Spinal cord (tissue), 10 donors: ENCODE measurements around the gene SYDE2. TPM values are rescaled to one million over a fixed set of nuclear protein-coding genes. Genes with fewer than 3 reads are reported as not detected.

Experiments used
- DNase-seq, 6 donors: peaks; one replicate each; pipeline versions ENCODE4 v3.0.0 to v3.0.0-alpha.2; 2013 to 2015; ENCODE audit warnings: low spot score in 6 of 6, low read depth in 4 of 6
- H3K27ac ChIP-seq: one replicate; pipeline ENCODE4 v1.5.1; 2013; ENCODE audit warnings: low read depth, low read length, control low read depth
- H3K27me3 ChIP-seq: one replicate; pipeline ENCODE4 v1.6.1; 2013; ENCODE audit warnings: low read length; ENCODE audit not compliant: control insufficient read depth, insufficient read depth
- H3K36me3 ChIP-seq: one replicate; pipeline ENCODE4 v1.6.1; 2013; ENCODE audit warnings: low read length; ENCODE audit not compliant: control insufficient read depth, insufficient read depth
- H3K4me1 ChIP-seq: one replicate; pipeline ENCODE4 v1.6.1; 2013; ENCODE audit warnings: low read length; ENCODE audit not compliant: control insufficient read depth, insufficient read depth
- H3K4me3 ChIP-seq: one replicate; pipeline ENCODE4 v1.5.1; 2013; ENCODE audit warnings: low read depth, low read length, control low read depth
- H3K9me3 ChIP-seq: one replicate; pipeline ENCODE4 v1.6.1; 2013; ENCODE audit warnings: low read length; ENCODE audit not compliant: control insufficient read depth, insufficient read depth
- WGBS: methylation state at CpG from one replicate; pipeline ENCODE4 v1.1.5; 2013; ENCODE audit warnings: missing lambda C conversion rate; ENCODE audit not compliant: insufficient coverage; 5-methylcytosine and 5-hydroxymethylcytosine counted together
- polyA plus RNA-seq, 2 donors: library from polyadenylated mRNA; unstranded; fragments of 120-200 nt; gene quantifications; one replicate each; pipeline ENCODE4 v1.2.1, GENCODE V29; 2013; ENCODE audit not compliant: insufficient read length in 2 of 2
- total RNA-seq, 2 donors: library from RNA; depleted of rRNA in 1 of 2; stranded (reverse); fragments of 120-200 nt in 1 of 2; fragments of >200 nt in 1 of 2; gene quantifications; one replicate each; pipeline versions ENCODE4 v1.2.3 to v1.2.4, GENCODE V29; 2013 to 2014
- donor health status: healthy.

Gene SYDE2
- total and polyA plus RNA-seq, 4 donors: 1.5 to 14.7 (median 6.7) TPM

- Histone ChIP-seq H3K4me1 (no peaks in the 10 kb centered on the region), H3K9me3 (no peaks in the 10 kb centered on the region), H3K27me3 (no peaks in the 10 kb centered on the region), H3K27ac (no peak overlapping the region), H3K36me3 (no peaks in the 10 kb centered on the region), H3K4me3 (no peak overlapping the region)
- no peak for DNase-seq
- WGBS: 40% methylated on average over 1 of the region's 2 CpGs
Observed at GRCh38 chr1:85219853-85220610, 19.2 kb upstream of the SYDE2 start.

DNA sequence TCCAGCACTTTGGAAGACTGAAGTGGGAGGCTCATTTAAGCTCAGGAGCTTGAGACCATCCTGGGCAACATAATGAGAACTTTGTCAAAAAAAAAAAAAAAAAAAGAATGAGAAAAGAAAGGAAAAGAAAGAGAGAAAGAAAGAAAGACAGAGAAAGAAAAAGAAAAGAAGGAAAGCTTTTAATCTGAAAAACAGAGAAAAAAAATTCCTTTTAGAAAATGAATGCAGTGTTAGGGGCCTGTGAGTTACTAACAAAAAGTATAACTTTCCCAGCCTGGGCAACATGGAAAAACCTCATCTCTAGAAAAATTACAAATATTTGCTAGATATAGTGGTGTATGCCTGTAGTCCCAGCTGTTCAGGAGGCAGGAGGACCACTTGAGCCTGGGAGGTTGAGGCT lies 15.9 kb upstream of the SYDE2 start:
- H3K27me3 ChIP-seq: no peaks in the 10 kb centered on the region
- H3K27ac ChIP-seq: no peak overlapping the region
- no peaks in the 10 kb centered on the region for H3K9me3 ChIP-seq
- DNase-seq: no peak
- H3K4me3 ChIP-seq: no peak overlapping the region
- no peaks in the 10 kb centered on the region for H3K36me3 ChIP-seq
- no peaks in the 10 kb centered on the region for H3K4me1 ChIP-seq

GRCh38 chr1:85214654-85215053 lies 13.8 kb upstream of the SYDE2 start:
- no peaks in the 10 kb centered on the region for H3K4me1 ChIP-seq
- no CpG with 5 or more reads among the region's 5 CpGs for WGBS

DNA sequence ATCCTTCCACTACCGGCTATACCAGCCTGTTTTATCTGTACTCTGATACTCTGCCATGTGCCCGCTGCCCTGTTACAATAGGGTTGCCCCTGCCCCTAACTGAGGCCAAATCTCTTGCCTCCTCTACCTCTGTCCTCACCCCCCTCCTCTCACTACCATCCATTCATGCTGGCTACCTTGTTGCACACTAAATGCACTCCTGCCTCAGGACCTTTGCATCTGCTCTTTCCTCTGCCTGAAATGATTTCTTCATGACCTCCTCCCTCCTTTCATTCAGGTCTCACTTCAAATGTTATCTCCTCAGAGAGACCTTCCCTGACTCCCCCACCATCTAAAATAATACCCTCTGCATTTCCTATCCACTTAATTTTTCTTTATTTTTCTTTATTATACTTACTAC lies 7.7 kb upstream of the SYDE2 start:
- no peak for DNase-seq
- no peak overlapping the region for H3K27ac ChIP-seq
- H3K4me1 ChIP-seq: no peaks in the 10 kb centered on the region
- H3K36me3 ChIP-seq: no peaks in the 10 kb centered on the region
- H3K27me3 ChIP-seq: peaks cover 5% of the 10 kb centered on the region
- WGBS: 97% methylated on average over 2 of the region's 2 CpGs
- H3K9me3 ChIP-seq: no peaks in the 10 kb centered on the region
- H3K4me3 ChIP-seq: no peak overlapping the region

More at GRCh38 chr1:85214654-85215053, 13.8 kb upstream of the SYDE2 start:
- Histone ChIP-seq H3K4me3 (no peak overlapping the region), H3K27me3 (no peaks in the 10 kb centered on the region), H3K36me3 (no peaks in the 10 kb centered on the region), H3K27ac (no peak overlapping the region), H3K9me3 (no peaks in the 10 kb centered on the region)
- no peak for DNase-seq

- Histone ChIP-seq H3K9me3 (no peaks in the 10 kb centered on the region), H3K36me3 (no peaks in the 10 kb centered on the region), H3K4me3 (no peak overlapping the region), H3K27ac (no peak overlapping the region), H3K4me1 (peaks cover 10% of the 10 kb centered on the region), H3K27me3 (peaks cover 23% of the 10 kb centered on the region)
- no peak for DNase-seq
- WGBS: no CpG with 5 or more reads among the region's 2 CpGs
Observed at GRCh38 chr1:85203573-85204171, 2.9 kb upstream of the SYDE2 start.

- peaks cover 10% of the 10 kb centered on the region for H3K4me1 ChIP-seq
- no peak for DNase-seq
- no peak overlapping the region for H3K27ac ChIP-seq
- no peaks in the 10 kb centered on the region for H3K9me3 ChIP-seq
- peaks cover 23% of the 10 kb centered on the region for H3K27me3 ChIP-seq
- no peak overlapping the region for H3K4me3 ChIP-seq
- 100% methylated on average over 1 of the region's 2 CpGs for WGBS
- no peaks in the 10 kb centered on the region for H3K36me3 ChIP-seq
Observed at GRCh38 chr1:85202864-85203255, 2.0 kb upstream of the SYDE2 start.

GRCh38 chr1:85202092-85202863 lies 1.5 kb upstream of the SYDE2 start:
- Histone ChIP-seq H3K4me3 (peak overlapping the region; percentile 60), H3K27me3 (peaks cover 23% of the 10 kb centered on the region), H3K4me1 (peaks cover 10% of the 10 kb centered on the region), H3K36me3 (no peaks in the 10 kb centered on the region), H3K9me3 (no peaks in the 10 kb centered on the region), H3K27ac (no peak overlapping the region)
- no peak for DNase-seq
- 0% methylated on average over 1 of the region's 14 CpGs for WGBS

DNA sequence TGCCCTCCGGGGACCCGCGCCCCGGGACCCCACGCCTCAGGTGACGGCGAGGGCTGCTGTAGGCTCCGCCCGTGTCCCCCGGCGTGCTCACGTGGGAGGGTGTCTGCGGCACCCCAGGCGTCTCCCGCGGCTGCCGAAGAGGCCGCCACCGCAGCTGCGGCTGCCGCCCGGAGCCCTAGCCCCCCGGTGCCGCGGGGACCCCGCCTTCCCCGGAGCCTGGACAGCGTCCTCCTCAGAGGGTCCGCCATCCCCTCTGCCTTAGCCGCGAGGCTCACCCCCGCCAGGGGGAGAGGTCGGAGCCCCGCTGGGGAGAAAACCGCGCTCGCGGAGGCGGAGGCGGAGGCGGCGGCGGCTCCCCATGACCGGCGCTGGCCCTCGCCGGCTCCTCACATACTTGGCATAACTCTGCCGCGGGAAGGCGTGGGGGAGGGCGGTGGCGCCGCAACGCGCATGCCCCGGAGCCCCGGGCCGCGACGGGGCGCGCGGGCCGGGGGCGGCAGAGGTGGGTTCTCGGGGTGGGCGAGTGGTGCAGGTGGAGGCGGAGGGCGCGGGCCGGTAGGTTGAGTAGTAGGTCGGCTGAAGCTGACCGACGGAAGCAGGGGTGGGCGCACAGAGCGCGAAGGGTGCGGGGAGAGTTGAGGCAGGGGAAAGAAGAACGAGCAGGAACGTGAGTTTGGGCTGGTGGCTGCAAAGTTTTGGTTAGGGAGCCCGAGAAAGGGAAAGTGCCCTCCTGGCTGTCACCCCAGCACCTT lies 700 bp upstream of the SYDE2 start:
- Histone ChIP-seq H3K27ac (no peak overlapping the region), H3K27me3 (peaks cover 23% of the 10 kb centered on the region), H3K4me1 (peaks cover 10% of the 10 kb centered on the region), H3K9me3 (no peaks in the 10 kb centered on the region), H3K36me3 (no peaks in the 10 kb centered on the region), H3K4me3 (peak overlapping the region; percentile 60)
- DNase-seq: peak in 3 of 6 donors; percentile 22 to 76 (median 69)
- 0% methylated on average over 78 of the region's 81 CpGs for WGBS

GRCh38 chr1:85199667-85200462 lies 951 bp downstream of the SYDE2 start:
- Histone ChIP-seq H3K27me3 (peaks cover 23% of the 10 kb centered on the region), H3K27ac (no peak overlapping the region), H3K36me3 (no peaks in the 10 kb centered on the region), H3K4me1 (peaks cover 10% of the 10 kb centered on the region), H3K4me3 (peak overlapping the region; percentile 60), H3K9me3 (no peaks in the 10 kb centered on the region)
- peak in 1 of 6 donors; percentile 55 for DNase-seq
- WGBS: 4% methylated on average over 22 of the region's 26 CpGs
